Transverse colon (tissue), 3 donors: ENCODE results near the gene NDUFAF2.

Experiments used
- CTCF ChIP-seq, 5 experiments: fragments of 200-600 bp in 3 of 5; fragments of 450-650 bp in 2 of 5; sonication (generic) in 3 of 5; IDR thresholded peaks; 1 replicate in 2 of 5; 2 replicates in 3 of 5; pipeline ENCODE4 v1.5.1; 2016 to 2017; ENCODE audit warnings: antibody characterized with exemption in 5 of 5, inconsistent platforms in 3 of 5, mild to moderate bottlenecking in 2 of 5, moderate library complexity in 1 of 5
- EP300 ChIP-seq: sonication (generic); formaldehyde crosslinking; IDR thresholded peaks from one replicate; pipeline ENCODE4 v1.6.1; 2017; ENCODE audit warnings: antibody characterized with exemption, low read depth
- POLR2A ChIP-seq: fragments of 450-650 bp; IDR thresholded peaks from one replicate; pipeline ENCODE4 v1.6.1; 2016; ENCODE audit warnings: antibody characterized with exemption, mild to moderate bottlenecking, moderate library complexity

GRCh38 chr5:61162832-61163567 lies 218.0 kb downstream of the NDUFAF2 start:
- no peak for TF ChIP-seq CTCF (IDR thresholded peaks at IDR 0.05)
- no peak for TF ChIP-seq EP300
- no peak for TF ChIP-seq POLR2A
